IgD-negative memory B cell (primary cell): Measurements from ENCODE around the gene RECQL5. TPM values are rescaled to one million over a fixed set of nuclear protein-coding genes. Genes with fewer than 3 reads are reported as not detected.
"Not testable (repeated sequence)": the region's sequence is repeated elsewhere in the genome, so short reads cannot be mapped to it uniquely, and the experiment has no call there.

Source experiments
- H3K27ac Mint-ChIP-seq, 3 donors: one replicate each; pipeline ENCODE4 v1.8.0; 2020 to 2022; ENCODE audit warnings: mild to moderate bottlenecking in 3 of 3, mixed read lengths in 3 of 3, moderate library complexity in 1 of 3
- H3K27me3 Mint-ChIP-seq: one replicate; pipeline ENCODE4 v1.8.0; 2021; ENCODE audit warnings: mixed read lengths
- H3K36me3 Mint-ChIP-seq: one replicate; pipeline ENCODE4 v1.8.0; 2020; ENCODE audit warnings: mild to moderate bottlenecking, mixed read lengths
- H3K4me1 Mint-ChIP-seq, 3 donors: one replicate each; pipeline ENCODE4 v1.8.0; 2020 to 2022; ENCODE audit warnings: mixed read lengths in 3 of 3, mild to moderate bottlenecking in 1 of 3
- H3K4me3 Mint-ChIP-seq, 4 donors: one replicate each; pipeline ENCODE4 v1.8.0; 2020 to 2022; ENCODE audit warnings: mild to moderate bottlenecking in 4 of 4, mixed read lengths in 4 of 4, moderate library complexity in 3 of 4
- H3K9me3 Mint-ChIP-seq, 3 donors: one replicate each; pipeline ENCODE4 v1.8.0; 2020 to 2021; ENCODE audit warnings: mixed read lengths in 3 of 3, mild to moderate bottlenecking in 1 of 3
- polyA plus RNA-seq: library from polyadenylated mRNA; unstranded; fragments of 300-500 nt; fragmentation: Illumina TruSeq; gene quantifications from one replicate; pipeline ENCODE4 v1.2.3, GENCODE V29; 2021

RECQL5 gene
- polyA plus RNA-seq, 1 donor from 2014 or later, result 25.3 TPM

- peak overlapping the region in 3 of 4 donors; percentile 44 to 77 (median 73) for H3K4me3 Mint-ChIP-seq
- not testable (repeated sequence) for H3K9me3 Mint-ChIP-seq
- peak overlapping the region in 1 of 3 donors; percentile 66 for H3K27ac Mint-ChIP-seq
These were observed 85.7 kb downstream of the RECQL5 start for GRCh38 chr17:75581121-75581725.

More at GRCh38 chr17:75581121-75581725, 85.7 kb downstream of the RECQL5 start:
- not testable (repeated sequence) for H3K27me3 Mint-ChIP-seq, H3K36me3 Mint-ChIP-seq, H3K4me1 Mint-ChIP-seq

Other genes starting within 250 kb of the RECQL5 start
- gene TMEM94, start 210.5 kb downstream of the RECQL5 start, polyA plus RNA-seq, result 19.5 TPM
- gene CASKIN2, start 151.6 kb downstream of the RECQL5 start, polyA plus RNA-seq, result not detected
- 34.9 TPM for gene TSEN54, start 150.6 kb downstream of the RECQL5 start, polyA plus RNA-seq
- gene LLGL2, start 141.5 kb downstream of the RECQL5 start, polyA plus RNA-seq, result 21.8 TPM
- 2.4 TPM for gene MYO15B, start 79.4 kb downstream of the RECQL5 start, polyA plus RNA-seq
- gene SMIM5, start 33.7 kb downstream of the RECQL5 start, polyA plus RNA-seq, result 0.36 TPM
- gene SAP30BP, start 184 bp upstream of the RECQL5 start, polyA plus RNA-seq, result 119 TPM
- 0.48 TPM for gene ITGB4, start 54.3 kb upstream of the RECQL5 start, polyA plus RNA-seq
- gene GALK1, start 98.0 kb upstream of the RECQL5 start, polyA plus RNA-seq, result 18.6 TPM
- 28.6 TPM for gene UNK, start 117.7 kb upstream of the RECQL5 start, polyA plus RNA-seq
- gene UNC13D, start 177.2 kb upstream of the RECQL5 start, polyA plus RNA-seq, result 42.0 TPM
- 131 TPM for gene WBP2, start 188.2 kb upstream of the RECQL5 start, polyA plus RNA-seq
- 12.4 TPM for gene TRIM47, start 211.4 kb upstream of the RECQL5 start, polyA plus RNA-seq
- gene TRIM65, start 229.8 kb upstream of the RECQL5 start, polyA plus RNA-seq, result 25.0 TPM
- gene MRPL38, start 237.7 kb upstream of the RECQL5 start, polyA plus RNA-seq, result 77.5 TPM